HFF-Myc (cell line): ENCODE measurements around the gene SAMD13.
A peak's percentile ranks its signal among the peaks of the same experiment; 100 is the strongest.

ENCODE experiments used
- DNase-seq: peaks from one replicate; pipeline ENCODE4 v3.0.0-alpha.2; 2011; ENCODE audit warnings: low read depth; ENCODE audit errors: extremely low read depth
- H3K4me3 ChIP-seq: replicated peaks from 2 replicates; pipeline ENCODE4 v1.5.1; 2011; ENCODE audit warnings: low read depth, mild to moderate bottlenecking, control low read depth, low read length
- CTCF ChIP-seq: IDR thresholded peaks from 2 replicates; pipeline ENCODE4 v1.5.1; 2012; ENCODE audit warnings: mild to moderate bottlenecking, low read depth, low read length, control low read depth; ENCODE audit errors: missing control alignments

The SAMD13 gene

GRCh38 chr1:84365225-84366221 is 64.0 kb downstream of the SAMD13 start:
- no peak for TF ChIP-seq CTCF
- H3K4me3 ChIP-seq, result no peak overlapping the region
- DNase-seq, result peak; percentile 100

- no peak for TF ChIP-seq CTCF
These were observed 65.3 kb downstream of the SAMD13 start for GRCh38 chr1:84366786-84367185.

GRCh38 chr1:84367219-84367618 is 65.7 kb downstream of the SAMD13 start:
- TF ChIP-seq CTCF, result no peak
- DNase-seq, result no peak
- H3K4me3 ChIP-seq, result no peak overlapping the region

More at GRCh38 chr1:84366786-84367185, 65.3 kb downstream of the SAMD13 start:
- no peak for DNase-seq
- H3K4me3 ChIP-seq, result no peak overlapping the region

- no peak overlapping the region for H3K4me3 ChIP-seq
- DNase-seq, result no peak
- no peak for TF ChIP-seq CTCF
These were observed 66.9 kb downstream of the SAMD13 start for GRCh38 chr1:84368441-84368840.

GRCh38 chr1:84370266-84370665 is 68.8 kb downstream of the SAMD13 start:
- H3K4me3 ChIP-seq, result no peak overlapping the region
- no peak for TF ChIP-seq CTCF
- DNase-seq, result no peak

GRCh38 chr1:84370831-84371394 is 69.4 kb downstream of the SAMD13 start:
- no peak for TF ChIP-seq CTCF
- no peak overlapping the region for H3K4me3 ChIP-seq
- no peak for DNase-seq
